Muscle of leg (tissue), 11 donors: ENCODE measurements around the gene ZBTB44. TPM values are rescaled to one million over a fixed set of nuclear protein-coding genes. Genes with fewer than 3 reads are reported as not detected.

ENCODE experiments used
- DNase-seq: peaks from one replicate; pipeline ENCODE4 v3.0.0; 2013
- H3K27ac ChIP-seq: one replicate; pipeline ENCODE4 v1.5.1; 2013; ENCODE audit warnings: mild to moderate bottlenecking, low read length, control low read depth
- H3K27me3 ChIP-seq: one replicate; pipeline ENCODE4 v1.6.1; 2013; ENCODE audit warnings: low read length; ENCODE audit not compliant: control insufficient read depth, insufficient read depth
- H3K36me3 ChIP-seq: one replicate; pipeline ENCODE4 v1.6.1; 2013; ENCODE audit warnings: low read length; ENCODE audit not compliant: control insufficient read depth, insufficient read depth
- H3K4me1 ChIP-seq: one replicate; pipeline ENCODE4 v1.6.1; 2013; ENCODE audit warnings: low read length; ENCODE audit not compliant: control insufficient read depth, insufficient read depth
- H3K4me3 ChIP-seq: one replicate; pipeline ENCODE4 v1.5.1; 2013; ENCODE audit warnings: low read length, control low read depth
- H3K9me3 ChIP-seq: replicated peaks from 2 replicates; pipeline ENCODE4 v1.6.1; 2013; ENCODE audit warnings: low read depth, low read length; ENCODE audit not compliant: control insufficient read depth
- WGBS: methylation state at CpG from one replicate; pipeline ENCODE4 v1.1.5; 2013; ENCODE audit warnings: missing lambda C conversion rate; ENCODE audit not compliant: insufficient coverage; 5-methylcytosine and 5-hydroxymethylcytosine counted together
- polyA plus RNA-seq, 8 donors: library from polyadenylated mRNA; unstranded; fragments of 120-200 nt; gene quantifications; one replicate each; pipeline versions ENCODE4 v1.2.1 to v1.2.3, GENCODE V29; 2013; ENCODE audit warnings: inconsistent platforms in 1 of 8, low replicate concordance in 1 of 8; ENCODE audit not compliant: insufficient read length in 8 of 8, insufficient read depth in 1 of 8
- total RNA-seq: library from RNA; stranded (reverse); fragments of 120-200 nt; gene quantifications from one replicate; pipeline ENCODE4 v1.2.4, GENCODE V29; 2013

Gene ZBTB44
- total and polyA plus RNA-seq, 9 donors: 18.3 to 37.0 (median 22.8) TPM

- 88% methylated on average over 3 of the region's 3 CpGs for WGBS
- H3K27me3 ChIP-seq: peaks cover 10% of the 10 kb centered on the region
Measured at GRCh38 chr11:130211144-130211543, 103.6 kb downstream of the ZBTB44 start.

GRCh38 chr11:130209954-130210854, 104.5 kb downstream of the ZBTB44 start:
- Histone ChIP-seq H3K9me3 (no peaks in the 10 kb centered on the region), H3K36me3 (no peaks in the 10 kb centered on the region)
- 71% methylated on average over 16 of the region's 23 CpGs for WGBS

More at GRCh38 chr11:130211144-130211543, 103.6 kb downstream of the ZBTB44 start:
- H3K36me3 ChIP-seq: no peaks in the 10 kb centered on the region
- peaks cover 14% of the 10 kb centered on the region for H3K4me1 ChIP-seq
- no peak overlapping the region for H3K27ac ChIP-seq
- H3K9me3 ChIP-seq: no peaks in the 10 kb centered on the region
- DNase-seq: no peak
- H3K4me3 ChIP-seq: no peak overlapping the region

GRCh38 chr11:130209128-130209932, 105.4 kb downstream of the ZBTB44 start:
- no peak for DNase-seq
- no peak overlapping the region for H3K27ac ChIP-seq
- peaks cover 10% of the 10 kb centered on the region for H3K27me3 ChIP-seq
- no peaks in the 10 kb centered on the region for H3K36me3 ChIP-seq
- WGBS: 80% methylated on average over 45 of the region's 53 CpGs
- H3K4me3 ChIP-seq: no peak overlapping the region
- H3K4me1 ChIP-seq: peaks cover 12% of the 10 kb centered on the region
- no peaks in the 10 kb centered on the region for H3K9me3 ChIP-seq

More at GRCh38 chr11:130209954-130210854, 104.5 kb downstream of the ZBTB44 start:
- H3K27ac ChIP-seq: no peak overlapping the region
- peaks cover 12% of the 10 kb centered on the region for H3K4me1 ChIP-seq
- H3K27me3 ChIP-seq: peaks cover 10% of the 10 kb centered on the region
- H3K4me3 ChIP-seq: no peak overlapping the region
- DNase-seq: no peak

- H3K36me3 ChIP-seq: no peaks in the 10 kb centered on the region
- peaks cover 12% of the 10 kb centered on the region for H3K4me1 ChIP-seq
- H3K4me3 ChIP-seq: no peak overlapping the region
- no peak for DNase-seq
- H3K27ac ChIP-seq: no peak overlapping the region
- WGBS: 90% methylated on average over 44 of the region's 45 CpGs
- H3K9me3 ChIP-seq: no peaks in the 10 kb centered on the region
- H3K27me3 ChIP-seq: peaks cover 10% of the 10 kb centered on the region
Measured at GRCh38 chr11:130208241-130209127, 106.2 kb downstream of the ZBTB44 start.

GRCh38 chr11:130206141-130206540, 108.6 kb downstream of the ZBTB44 start:
- Histone ChIP-seq H3K4me3 (no peak overlapping the region), H3K4me1 (no peaks in the 10 kb centered on the region), H3K9me3 (peaks cover 3% of the 10 kb centered on the region), H3K27me3 (peaks cover 3% of the 10 kb centered on the region), H3K36me3 (no peaks in the 10 kb centered on the region), H3K27ac (no peak overlapping the region)
- no peak for DNase-seq
- 86% methylated on average over 18 of the region's 22 CpGs for WGBS

- H3K4me3 ChIP-seq: no peak overlapping the region
- H3K27me3 ChIP-seq: no peaks in the 10 kb centered on the region
- H3K36me3 ChIP-seq: no peaks in the 10 kb centered on the region
- H3K4me1 ChIP-seq: no peaks in the 10 kb centered on the region
- 93% methylated on average over 4 of the region's 11 CpGs for WGBS
- DNase-seq: no peak
- H3K27ac ChIP-seq: no peak overlapping the region
- H3K9me3 ChIP-seq: peaks cover 3% of the 10 kb centered on the region
Measured at GRCh38 chr11:130204703-130205095, 110.0 kb downstream of the ZBTB44 start.

- H3K27me3 ChIP-seq: no peaks in the 10 kb centered on the region
- H3K4me3 ChIP-seq: no peak overlapping the region
- H3K27ac ChIP-seq: no peak overlapping the region
- H3K9me3 ChIP-seq: peaks cover 3% of the 10 kb centered on the region
- no peak for DNase-seq
- WGBS: 94% methylated on average over 24 of the region's 27 CpGs
- no peaks in the 10 kb centered on the region for H3K36me3 ChIP-seq
- H3K4me1 ChIP-seq: no peaks in the 10 kb centered on the region
Measured at GRCh38 chr11:130203766-130204702, 110.7 kb downstream of the ZBTB44 start.

- Histone ChIP-seq H3K36me3 (no peaks in the 10 kb centered on the region), H3K4me3 (no peak overlapping the region), H3K4me1 (no peaks in the 10 kb centered on the region), H3K27me3 (no peaks in the 10 kb centered on the region), H3K27ac (no peak overlapping the region), H3K9me3 (peaks cover 3% of the 10 kb centered on the region)
- no peak for DNase-seq
- 78% methylated on average over 20 of the region's 25 CpGs for WGBS
Measured at GRCh38 chr11:130202818-130203689, 111.7 kb downstream of the ZBTB44 start.
